NCI-H460 (cell line): ENCODE results near the gene NUTM2D. TPM values are rescaled to one million over a fixed set of nuclear protein-coding genes. Genes with fewer than 3 reads are reported as not detected.
A peak's percentile ranks its signal among the peaks of the same experiment; 100 is the strongest.
"Not testable (repeated sequence)": the region's sequence is repeated elsewhere in the genome, so short reads cannot be mapped to it uniquely, and the experiment has no call there.

Experiments
- DNase-seq: peaks from one replicate; pipeline ENCODE4 v3.0.0-alpha.2; 2016; ENCODE audit warnings: low read depth; ENCODE audit errors: extremely low read depth
- small RNA-seq, 2 experiments: library from RNA; depleted of rRNA; stranded (forward); fragments of <200 nt; gene quantifications; one replicate each; pipeline ENCODE3, GENCODE V24; 2014
- total RNA-seq: library from RNA; depleted of rRNA; stranded (reverse); fragments of >200 nt; shearing (Covaris generic); gene quantifications from 2 replicates; pipeline ENCODE4 v1.2.3, GENCODE V29; 2014; rRNA removed

The NUTM2D gene
- total RNA-seq, 1 experiment from 2014 or later: 0.67 TPM

DNA sequence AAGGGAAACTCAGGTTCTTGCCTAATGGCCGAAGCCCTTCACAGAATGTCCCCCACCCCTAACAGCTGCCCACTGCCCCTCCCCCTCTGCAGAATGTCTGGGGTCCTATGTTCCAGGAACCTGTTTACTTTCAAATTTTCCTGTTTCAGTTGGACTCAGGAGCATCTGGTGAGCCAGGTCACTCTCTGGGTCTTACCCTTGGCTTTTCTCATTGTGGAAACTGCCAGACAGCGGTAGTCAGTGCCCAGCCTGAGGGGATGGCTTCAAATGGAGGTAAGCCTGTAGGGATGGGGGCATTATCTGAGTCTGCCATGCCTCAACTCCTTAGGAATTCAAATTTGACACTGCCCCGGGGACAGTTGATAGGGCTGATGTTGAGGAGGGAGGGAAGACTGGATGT lies 615 bp downstream of the NUTM2D start:
- not testable (repeated sequence) for DNase-seq

DNA sequence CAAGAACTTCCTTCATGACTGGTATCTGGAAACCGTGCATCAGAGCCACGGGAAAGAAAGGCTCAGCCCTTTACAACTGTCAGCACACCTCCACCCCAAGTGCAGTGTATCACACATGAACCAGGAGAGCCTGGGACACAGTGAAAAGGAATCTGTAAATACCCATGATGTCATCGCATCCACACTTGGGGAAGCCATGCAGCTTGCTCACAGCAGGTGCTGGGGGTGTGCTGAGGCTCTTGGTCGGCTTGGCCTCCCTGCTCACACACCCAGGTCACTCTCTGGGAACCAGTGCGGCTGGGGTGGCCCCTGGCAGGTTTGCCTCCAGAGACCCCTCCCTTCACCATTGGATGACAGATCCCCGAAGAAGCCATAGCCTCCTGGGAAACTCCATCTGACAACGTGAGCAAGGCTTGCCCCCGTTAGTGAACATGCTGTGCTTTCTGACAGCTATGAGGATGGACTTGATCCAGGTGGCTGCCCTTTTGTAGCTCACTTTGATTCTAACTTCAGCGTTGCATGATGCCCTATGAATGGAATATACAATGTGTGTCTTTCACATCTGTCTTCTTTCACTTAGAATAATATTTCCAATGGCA lies 12.1 kb downstream of the NUTM2D start:
- DNase-seq: not testable (repeated sequence)

DNA sequence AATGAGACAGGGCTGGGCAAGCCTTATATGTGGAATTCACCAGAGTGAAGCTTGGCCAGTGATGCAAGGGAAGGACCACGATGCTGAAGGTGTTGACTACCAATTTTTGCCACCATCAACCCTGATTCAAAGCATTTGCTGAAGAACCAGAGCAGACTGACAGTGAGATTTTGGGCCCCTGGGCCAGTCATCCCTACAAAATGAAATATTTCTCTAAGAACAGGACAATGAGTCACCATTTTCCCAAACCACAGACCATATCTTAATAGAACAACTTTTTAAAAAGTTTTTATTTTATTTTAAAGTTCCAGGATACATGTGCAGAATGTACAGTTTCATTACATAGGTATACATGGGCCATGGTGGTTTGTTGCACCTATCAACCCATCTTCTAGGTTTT lies 16.5 kb downstream of the NUTM2D start:
- DNase-seq: not testable (repeated sequence)

DNA sequence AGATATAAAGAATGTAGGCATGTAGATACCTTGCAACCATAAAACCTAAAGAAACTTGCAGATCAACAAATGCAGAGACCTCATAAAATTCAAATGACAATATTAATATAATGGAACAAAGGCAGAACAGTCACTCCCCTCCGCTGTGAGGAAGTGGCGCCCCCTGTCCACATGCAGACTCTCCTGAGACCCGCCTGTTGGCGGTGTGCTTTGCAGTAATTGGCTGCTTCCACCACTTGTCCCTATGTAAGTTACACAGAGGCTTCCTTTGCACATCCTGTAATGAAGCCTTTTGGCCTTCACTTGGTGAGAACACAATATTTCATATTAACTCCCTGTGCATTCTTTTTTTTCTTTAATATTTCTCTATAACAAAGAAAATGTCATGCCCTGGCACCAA lies 21.6 kb downstream of the NUTM2D start:
- not testable (repeated sequence) for DNase-seq

DNA sequence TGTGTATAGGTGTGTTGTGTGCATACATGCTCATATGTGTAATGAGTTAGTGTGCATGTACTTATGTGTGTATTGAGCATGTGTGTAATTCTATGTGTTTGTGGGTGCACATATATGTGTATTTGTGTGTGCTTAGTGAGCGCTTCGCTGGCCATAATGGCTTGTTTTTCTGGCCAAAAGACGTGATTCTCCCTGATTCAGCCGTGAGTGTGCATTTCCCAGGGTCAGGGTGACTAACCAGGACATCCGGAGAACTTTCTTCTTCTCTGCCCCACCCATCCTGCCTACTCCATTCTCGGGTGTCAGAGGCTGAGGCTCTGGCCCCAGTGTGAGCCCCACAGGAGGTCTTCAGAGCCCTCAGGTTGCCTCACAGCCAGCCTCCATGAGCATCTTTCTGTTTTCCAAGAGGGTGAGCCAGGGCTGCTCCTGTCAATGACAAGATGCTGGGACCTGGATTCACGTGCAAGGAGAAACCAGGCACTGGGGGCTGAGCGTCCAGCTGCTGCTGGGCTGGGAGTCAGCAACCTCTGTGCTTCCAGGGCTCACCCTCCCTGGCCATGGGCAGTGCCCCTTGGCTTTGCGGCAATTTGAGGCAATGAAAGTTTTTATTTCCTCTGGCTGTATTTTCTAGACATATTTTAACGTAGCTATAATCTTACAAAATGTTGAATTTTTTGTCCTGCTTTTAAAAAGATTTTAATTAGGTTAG lies 25.8 kb downstream of the NUTM2D start:
- DNase-seq: peak; percentile 43

DNA sequence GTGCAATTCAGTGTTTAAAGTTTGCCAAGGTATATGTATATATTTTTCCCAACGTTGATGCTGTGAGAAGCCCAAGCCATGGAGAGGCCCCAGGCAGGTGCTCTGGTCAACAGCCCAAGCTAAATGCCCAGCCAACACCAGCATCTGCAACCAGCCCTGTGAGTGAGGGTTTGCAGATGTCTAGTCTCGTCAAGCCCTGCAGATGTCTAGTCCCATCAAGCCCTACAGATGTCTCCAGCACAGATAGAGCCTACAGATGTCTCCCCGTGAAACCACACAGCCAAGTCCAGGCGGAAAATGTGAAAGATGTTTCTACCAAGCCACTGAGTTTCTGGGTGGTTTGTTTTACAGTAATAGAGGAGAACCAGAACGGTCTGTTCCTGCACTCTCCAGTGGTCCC lies 26.7 kb downstream of the NUTM2D start:
- not testable (repeated sequence) for DNase-seq

DNA sequence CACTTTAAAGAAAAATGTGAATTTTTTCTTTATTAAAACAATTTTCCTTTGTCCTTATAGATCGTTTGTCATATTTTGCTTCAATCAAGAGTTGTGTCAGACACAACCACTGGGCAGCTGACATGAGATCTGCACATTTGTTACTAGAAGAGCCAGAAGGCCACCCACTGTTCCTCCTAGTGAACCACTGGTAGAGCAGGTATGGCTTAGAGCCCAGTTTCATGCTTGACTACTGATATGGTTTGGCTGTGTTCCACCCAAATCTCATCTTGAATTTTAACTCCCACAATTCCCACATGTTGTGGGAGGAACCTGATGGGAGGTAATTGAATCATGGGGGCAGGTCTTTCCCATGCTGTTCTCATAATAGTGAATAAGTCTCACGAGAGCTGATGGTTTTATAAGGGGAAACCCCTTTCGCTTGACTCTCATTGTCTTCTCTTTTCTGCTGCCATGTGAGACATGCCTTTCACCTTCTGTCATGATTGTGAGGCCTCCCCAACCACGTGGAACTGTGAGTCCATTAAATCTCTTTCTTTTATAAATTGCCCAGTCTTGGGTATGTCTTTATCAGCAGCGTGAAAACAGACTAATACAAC lies 28.3 kb downstream of the NUTM2D start:
- not testable (repeated sequence) for DNase-seq

DNA sequence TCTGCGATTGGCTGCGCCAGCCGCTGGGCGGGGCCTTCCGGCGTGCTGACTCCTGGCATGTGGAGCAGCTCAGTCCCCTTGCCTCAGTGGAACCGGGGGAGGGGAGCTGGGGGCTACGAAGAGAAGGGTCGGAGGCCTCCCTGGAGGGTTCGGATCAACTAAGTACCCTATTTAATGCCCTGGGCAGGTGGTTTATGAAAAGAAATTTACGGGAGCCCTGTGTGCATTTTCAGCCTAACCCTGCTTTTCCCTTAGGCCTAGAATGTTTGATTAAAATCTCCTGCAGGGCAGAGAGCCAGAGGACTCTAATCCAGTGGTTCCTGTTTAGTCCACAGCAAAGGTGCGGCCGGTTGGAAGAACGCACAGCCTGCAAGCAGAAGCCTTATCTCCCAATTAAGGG lies 33.8 kb downstream of the NUTM2D start:
- not testable (repeated sequence) for DNase-seq

DNA sequence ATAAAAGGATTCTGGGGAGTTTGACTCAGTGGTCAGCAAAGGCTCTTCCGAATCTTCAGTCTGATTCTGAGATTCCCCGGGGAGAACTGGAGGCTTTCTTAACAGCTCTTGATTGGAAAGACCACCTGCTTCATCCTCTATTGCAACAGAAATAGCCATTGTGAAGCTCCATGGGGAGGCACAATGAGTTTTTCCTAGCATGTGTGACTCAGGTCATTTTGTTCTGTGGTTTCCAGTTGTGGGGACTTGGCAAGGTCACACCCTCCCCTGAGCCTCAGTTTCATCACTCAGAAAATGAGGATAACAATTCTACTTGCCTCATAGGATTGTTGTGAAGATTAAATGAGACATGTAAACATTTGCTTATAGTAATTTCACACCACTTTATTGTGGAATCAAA lies 38.7 kb downstream of the NUTM2D start:
- not testable (repeated sequence) for DNase-seq

DNA sequence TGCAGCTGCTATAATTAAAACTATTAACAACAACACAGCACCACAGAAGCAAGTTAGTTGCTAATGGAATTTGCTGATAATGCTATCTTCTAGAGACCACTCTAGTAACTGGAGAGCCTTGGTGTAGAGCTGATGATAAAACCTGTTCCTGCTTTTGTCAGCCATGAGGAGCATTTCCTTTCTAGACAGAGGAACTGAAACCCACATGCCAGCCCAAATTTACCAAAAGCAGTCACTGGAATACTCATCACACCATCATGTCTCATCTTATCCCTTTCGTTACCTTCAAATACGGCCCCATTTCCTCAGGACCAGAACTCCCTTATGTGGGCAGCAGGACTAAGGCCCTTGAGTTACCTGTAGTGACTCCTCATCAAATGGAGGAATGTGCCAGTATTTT lies 40.9 kb downstream of the NUTM2D start:
- DNase-seq: not testable (repeated sequence)

DNA sequence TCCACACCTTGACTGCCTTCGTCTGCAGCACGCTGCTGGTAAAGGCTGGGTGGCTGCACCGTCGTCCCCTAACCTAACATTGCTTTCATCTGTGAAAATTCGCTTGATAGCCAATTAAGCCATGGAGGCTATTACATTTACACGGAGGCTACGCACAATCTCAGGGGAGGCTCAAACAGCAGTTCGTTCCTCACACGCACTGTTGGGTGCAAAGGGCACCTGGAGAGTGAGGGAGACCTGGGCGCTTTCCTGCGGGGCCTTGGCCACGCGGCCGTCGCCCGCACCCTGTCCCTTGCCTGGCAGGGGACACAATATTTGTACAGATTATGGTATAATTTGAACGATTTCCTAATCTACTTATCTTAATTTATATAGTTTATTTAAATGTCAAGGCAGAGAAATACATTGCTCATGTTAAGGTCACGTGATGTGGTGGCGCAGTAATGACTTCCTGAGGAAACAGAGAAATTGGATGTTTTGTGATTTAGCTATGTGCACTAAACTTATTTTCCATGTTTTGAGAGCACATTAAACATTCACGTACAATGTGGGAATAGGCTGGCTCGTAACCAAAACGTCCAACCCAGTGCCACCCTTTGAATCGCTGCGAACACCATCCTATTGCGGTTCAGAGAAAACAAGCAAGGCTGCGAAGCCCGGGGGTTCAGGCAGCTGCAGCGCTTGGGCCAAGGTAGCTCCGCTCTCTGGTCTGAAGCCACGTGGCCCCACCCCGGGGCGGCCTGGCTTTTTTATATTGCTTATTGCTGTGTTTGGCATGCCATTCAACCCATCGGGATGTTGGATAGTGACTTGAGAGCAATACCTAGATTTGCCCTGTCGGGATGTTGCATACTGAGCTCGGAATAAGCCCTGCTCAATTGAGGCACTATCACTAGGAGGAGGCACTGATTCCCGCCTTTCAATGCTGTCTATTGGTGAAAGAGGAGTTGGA lies 50.2 kb downstream of the NUTM2D start:
- DNase-seq: not testable (repeated sequence)

DNA sequence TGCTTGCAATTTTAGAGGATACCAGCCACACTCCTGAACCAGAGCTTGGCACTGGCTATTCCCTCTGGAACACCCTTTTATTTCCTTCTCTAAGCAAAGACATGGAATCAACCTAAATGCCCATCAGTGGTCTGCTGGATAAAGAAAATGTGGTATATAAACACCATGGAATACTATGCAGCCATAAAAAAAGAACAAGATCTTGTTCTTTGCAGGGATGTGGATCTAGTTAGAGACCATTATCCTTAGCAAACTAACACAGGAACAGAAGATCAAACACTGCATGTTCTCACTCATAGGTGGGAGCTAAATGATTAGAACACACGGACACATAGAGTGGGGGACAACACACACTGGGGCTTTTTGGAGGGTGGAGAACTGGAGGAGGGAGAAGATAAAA lies 56.4 kb downstream of the NUTM2D start:
- DNase-seq: not testable (repeated sequence)

Small RNA genes within 50 kb of the gene (small RNA-seq; reads per million reads assigned to genes)
- 0 reads per million in 2 experiments for gene AL355334.1

Other genes starting within 250 kb of the NUTM2D start
- gene NUTM2A, start 132.3 kb upstream of the NUTM2D start, total RNA-seq: 0.26 and 0.54 TPM in 2 replicates
- gene MINPP1, start 147.1 kb downstream of the NUTM2D start, total RNA-seq: 36.6 and 39.6 TPM in 2 replicates